Rectal smooth muscle tissue (tissue), 1 donor: Measurements from ENCODE around the gene MLPH.

Experiments
- H3K27ac ChIP-seq: one replicate; pipeline ENCODE4 v1.7.0; 2013; ENCODE audit warnings: low read depth, low read length, inconsistent platforms
- H3K27me3 ChIP-seq: one replicate; pipeline ENCODE4 v1.7.0; 2013; ENCODE audit warnings: low read length; ENCODE audit not compliant: control insufficient read depth, insufficient read depth
- H3K36me3 ChIP-seq: one replicate; pipeline ENCODE4 v1.7.0; 2013; ENCODE audit warnings: low read length; ENCODE audit not compliant: control insufficient read depth, insufficient read depth
- H3K4me1 ChIP-seq: one replicate; pipeline ENCODE4 v1.7.0; 2013; ENCODE audit warnings: low read length; ENCODE audit not compliant: control insufficient read depth, insufficient read depth
- H3K4me3 ChIP-seq: one replicate; pipeline ENCODE4 v1.7.0; 2013; ENCODE audit warnings: low read length
- H3K9ac ChIP-seq: one replicate; pipeline ENCODE4 v1.7.0; 2013; ENCODE audit warnings: low read length

MLPH gene

GRCh38 chr2:237497009-237497837, 10.2 kb downstream of the MLPH start:
- Histone ChIP-seq H3K27me3 (no peaks in the 10 kb centered on the region), H3K4me3 (no peak overlapping the region), H3K27ac (no peak overlapping the region), H3K36me3 (no peaks in the 10 kb centered on the region), H3K9ac (no peak overlapping the region), H3K4me1 (no peaks in the 10 kb centered on the region)

- no peaks in the 10 kb centered on the region for H3K4me1 ChIP-seq
Observed at GRCh38 chr2:237497838-237498186, 10.8 kb downstream of the MLPH start.

GRCh38 chr2:237498341-237498740, 11.3 kb downstream of the MLPH start:
- Histone ChIP-seq H3K4me1 (no peaks in the 10 kb centered on the region), H3K9ac (no peak overlapping the region), H3K27ac (no peak overlapping the region), H3K36me3 (no peaks in the 10 kb centered on the region), H3K4me3 (no peak overlapping the region), H3K27me3 (no peaks in the 10 kb centered on the region)

More at GRCh38 chr2:237497838-237498186, 10.8 kb downstream of the MLPH start:
- H3K27ac ChIP-seq, result no peak overlapping the region
- no peaks in the 10 kb centered on the region for H3K36me3 ChIP-seq
- no peaks in the 10 kb centered on the region for H3K27me3 ChIP-seq
- H3K4me3 ChIP-seq, result no peak overlapping the region
- no peak overlapping the region for H3K9ac ChIP-seq

GRCh38 chr2:237500681-237501424, 13.8 kb downstream of the MLPH start:
- Histone ChIP-seq H3K27ac (no peak overlapping the region), H3K36me3 (no peaks in the 10 kb centered on the region), H3K27me3 (no peaks in the 10 kb centered on the region), H3K9ac (no peak overlapping the region), H3K4me1 (no peaks in the 10 kb centered on the region), H3K4me3 (no peak overlapping the region)

- H3K4me3 ChIP-seq, result no peak overlapping the region
- H3K27me3 ChIP-seq, result no peaks in the 10 kb centered on the region
- H3K36me3 ChIP-seq, result no peaks in the 10 kb centered on the region
- H3K4me1 ChIP-seq, result no peaks in the 10 kb centered on the region
- H3K9ac ChIP-seq, result no peak overlapping the region
- no peak overlapping the region for H3K27ac ChIP-seq
Observed at GRCh38 chr2:237501892-237502513, 15.0 kb downstream of the MLPH start.

GRCh38 chr2:237503201-237503600, 16.1 kb downstream of the MLPH start:
- H3K27me3 ChIP-seq, result no peaks in the 10 kb centered on the region
- no peak overlapping the region for H3K9ac ChIP-seq
- H3K4me1 ChIP-seq, result no peaks in the 10 kb centered on the region
- H3K4me3 ChIP-seq, result no peak overlapping the region
- H3K36me3 ChIP-seq, result no peaks in the 10 kb centered on the region
- no peak overlapping the region for H3K27ac ChIP-seq

GRCh38 chr2:237505188-237505939, 18.3 kb downstream of the MLPH start:
- no peak overlapping the region for H3K4me3 ChIP-seq
- no peak overlapping the region for H3K27ac ChIP-seq
- H3K27me3 ChIP-seq, result no peaks in the 10 kb centered on the region

GRCh38 chr2:237507512-237507911, 20.5 kb downstream of the MLPH start:
- H3K9ac ChIP-seq, result no peak overlapping the region
- no peak overlapping the region for H3K27ac ChIP-seq
- no peaks in the 10 kb centered on the region for H3K27me3 ChIP-seq
- H3K4me3 ChIP-seq, result no peak overlapping the region
- H3K36me3 ChIP-seq, result no peaks in the 10 kb centered on the region
- no peaks in the 10 kb centered on the region for H3K4me1 ChIP-seq

More at GRCh38 chr2:237505188-237505939, 18.3 kb downstream of the MLPH start:
- no peaks in the 10 kb centered on the region for H3K4me1 ChIP-seq
- H3K9ac ChIP-seq, result no peak overlapping the region
- no peaks in the 10 kb centered on the region for H3K36me3 ChIP-seq

GRCh38 chr2:237508361-237508760, 21.3 kb downstream of the MLPH start:
- H3K4me1 ChIP-seq, result peaks cover 3% of the 10 kb centered on the region

GRCh38 chr2:237509151-237509550, 22.1 kb downstream of the MLPH start:
- H3K9ac ChIP-seq, result no peak overlapping the region
- H3K4me3 ChIP-seq, result no peak overlapping the region
- H3K36me3 ChIP-seq, result no peaks in the 10 kb centered on the region
- H3K27me3 ChIP-seq, result no peaks in the 10 kb centered on the region
- H3K27ac ChIP-seq, result no peak overlapping the region
- H3K4me1 ChIP-seq, result peaks cover 5% of the 10 kb centered on the region

More at GRCh38 chr2:237508361-237508760, 21.3 kb downstream of the MLPH start:
- Histone ChIP-seq H3K4me3 (no peak overlapping the region), H3K27me3 (no peaks in the 10 kb centered on the region), H3K9ac (no peak overlapping the region), H3K27ac (no peak overlapping the region), H3K36me3 (no peaks in the 10 kb centered on the region)

- H3K9ac ChIP-seq, result no peak overlapping the region
- H3K27ac ChIP-seq, result no peak overlapping the region
- no peaks in the 10 kb centered on the region for H3K36me3 ChIP-seq
- no peak overlapping the region for H3K4me3 ChIP-seq
- peaks cover 5% of the 10 kb centered on the region for H3K4me1 ChIP-seq
- H3K27me3 ChIP-seq, result no peaks in the 10 kb centered on the region
Observed at GRCh38 chr2:237509905-237510304, 22.9 kb downstream of the MLPH start.
